CD4-positive, alpha-beta T cell (primary cell): ENCODE measurements around the gene GBGT1. TPM values are rescaled to one million over a fixed set of nuclear protein-coding genes. Genes with fewer than 3 reads are reported as not detected.

Experiments
- ATAC-seq: fragments of 200-7000 bp; cut with Tn5 transposase; one replicate; pipeline ENCODE4 v1.10.0; 2022; ENCODE audit warnings: mild to moderate bottlenecking; ENCODE audit not compliant: poor library complexity
- CTCF ChIA-PET: fragments of 350-600 bp; sonication (Branson Sonifier 250); formaldehyde crosslinking; loops from one replicate; lab custom pipeline; 2021; ENCODE audit warnings: antibody characterized with exemption, inconsistent platforms; lab: Charles Lee
- POLR2A ChIA-PET: fragments of 350-600 bp; sonication (Branson Sonifier 250); formaldehyde crosslinking; loops from one replicate; lab custom pipeline; 2021; ENCODE audit warnings: antibody characterized with exemption, inconsistent platforms; lab: Charles Lee
- DNase-seq, 14 experiments: peaks; one replicate each; pipeline ENCODE4 v3.0.0-alpha.2; 2013 to 2020; ENCODE audit warnings: mixed read lengths in 2 of 14
- H3K27ac ChIP-seq, 2 donors: one replicate each; pipeline versions ENCODE4 v1.5.1 to v1.7.0; 2013; ENCODE audit warnings: low read length in 2 of 2, low read depth in 1 of 2, mild to moderate bottlenecking in 1 of 2
- H3K27me3 ChIP-seq, 2 experiments: 1 replicate in 1 of 2; 2 replicates in 1 of 2; pipeline versions ENCODE4 v1.6.1 to v1.7.0; 2013; ENCODE audit warnings: low read length in 2 of 2, control low read depth in 1 of 2, mild to moderate bottlenecking in 1 of 2, moderate library complexity in 1 of 2; ENCODE audit not compliant: insufficient read depth in 2 of 2, control insufficient read depth in 1 of 2
- H3K36me3 ChIP-seq: one replicate; pipeline ENCODE4 v1.6.1; 2013; ENCODE audit warnings: low read length, control low read depth; ENCODE audit not compliant: insufficient read depth
- H3K4me1 ChIP-seq: one replicate; pipeline ENCODE4 v1.6.1; 2013; ENCODE audit warnings: low read length, control low read depth; ENCODE audit not compliant: insufficient read depth
- H3K4me3 ChIP-seq: one replicate; pipeline ENCODE4 v1.5.1; 2013; ENCODE audit warnings: mild to moderate bottlenecking, low read length, moderate library complexity
- H3K9me3 ChIP-seq, 2 experiments: 1 replicate in 1 of 2; 2 replicates in 1 of 2; pipeline versions ENCODE4 v1.6.1 to v1.7.0; 2013; ENCODE audit warnings: low read length in 2 of 2, mild to moderate bottlenecking in 2 of 2, control low read depth in 1 of 2, moderate library complexity in 1 of 2; ENCODE audit not compliant: control insufficient read depth in 1 of 2, insufficient read depth in 1 of 2
- H3K27ac Mint-ChIP-seq: one replicate; pipeline ENCODE4 v1.8.0; 2020; ENCODE audit warnings: mixed read lengths
- H3K27me3 Mint-ChIP-seq: one replicate; pipeline ENCODE4 v1.8.0; 2021; ENCODE audit warnings: mixed read lengths
- H3K36me3 Mint-ChIP-seq: one replicate; pipeline ENCODE4 v1.8.0; 2021; ENCODE audit warnings: low read depth, mixed read lengths
- H3K4me1 Mint-ChIP-seq: one replicate; pipeline ENCODE4 v1.8.0; 2021; ENCODE audit warnings: low read depth, mixed read lengths
- H3K4me3 Mint-ChIP-seq: one replicate; pipeline ENCODE4 v1.8.0; 2020; ENCODE audit warnings: mild to moderate bottlenecking, mixed read lengths
- H3K9me3 Mint-ChIP-seq: one replicate; pipeline ENCODE4 v1.8.0; 2020; ENCODE audit warnings: mixed read lengths
- intact Hi-C, 2 experiments: fragments of 100-400 bp; cut with DNase I in 1 of 2; cut with micrococcal nuclease in 1 of 2; formaldehyde crosslinking; loops; one replicate each; pipeline versions ENCODE4 v1.15.1 to v1.9.0; 2023 to 2025; cut with DNase I, micrococcal nuclease
- total RNA-seq, 174 experiments: library from RNA in 2 of 174; stranded (reverse) in 2 of 174; gene quantifications; one replicate each; pipeline ENCODE4 v1.2.3 and lab custom pipeline; 2021 to 2026
- TF ChIP-seq, protein P1 (sequence below): fragments of 200-600 bp; IDR thresholded peaks from one replicate; pipeline ENCODE4 v1.8.0; 2022; ENCODE audit warnings: antibody characterized with exemption, mild to moderate bottlenecking

GBGT1 gene
- total RNA-seq, 2 experiments from 2014 or later = 1.3 to 1.8 TPM

DNA sequence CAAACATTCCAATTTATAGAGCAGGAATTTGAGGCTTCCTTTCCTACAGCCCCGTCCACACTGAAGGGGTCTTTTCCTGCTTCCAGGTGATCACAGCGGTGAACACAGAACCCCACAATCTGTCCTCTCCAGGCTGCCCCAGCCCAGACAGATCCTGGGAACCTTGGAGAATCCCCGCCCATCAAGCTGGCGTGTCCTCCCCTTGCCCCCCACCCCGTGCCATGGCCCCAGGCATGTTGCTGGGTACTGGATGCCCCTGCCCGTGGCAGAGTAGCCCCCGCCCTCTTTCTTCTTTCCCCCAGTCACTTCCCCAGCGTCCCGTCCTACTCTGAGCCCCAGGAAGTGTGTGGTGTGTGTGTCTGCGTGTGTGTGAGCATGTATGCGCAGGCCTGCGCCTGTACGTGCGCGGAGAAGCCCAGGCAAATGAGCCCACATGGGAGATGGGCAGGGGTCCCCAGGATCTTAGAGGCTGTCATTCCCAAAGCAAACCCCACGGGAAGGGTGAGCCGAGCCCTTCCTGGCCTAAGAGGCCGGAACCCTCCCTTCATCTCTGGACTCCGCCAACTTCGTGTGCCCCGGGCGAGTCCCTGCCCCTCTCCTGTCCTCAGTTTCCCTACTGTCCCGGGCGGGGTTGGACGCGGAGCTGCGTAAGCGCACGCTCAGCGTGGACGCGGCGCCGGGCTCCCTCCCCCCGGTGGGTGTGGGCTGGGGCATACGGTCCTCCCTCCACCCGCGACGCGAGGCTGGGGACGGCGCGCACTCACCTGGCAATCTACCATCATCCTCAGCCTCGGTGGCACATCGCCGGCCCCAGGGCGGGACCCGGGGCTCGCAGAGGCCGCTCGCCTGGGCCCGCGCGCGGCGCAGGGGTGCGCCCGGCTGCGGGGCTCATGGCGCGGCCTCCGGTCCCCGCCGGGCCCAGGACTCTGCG, 15.2 kb downstream of the GBGT1 start:
- Mint-ChIP-seq H3K36me3 (peaks cover 13% of the 10 kb centered on the region), H3K4me3 (peak overlapping the region; percentile 91), H3K27ac (peak overlapping the region; percentile 95), H3K4me1 (peaks cover 40% of the 10 kb centered on the region), H3K27me3 (no peaks in the 10 kb centered on the region), H3K9me3 (no peaks in the 10 kb centered on the region)
- DNase-seq (peak; percentile 44 to 89 (median 64)), ATAC-seq (peak; percentile 61)
- POLR2A ChIA-PET = interaction anchor here (0.9 to 2.3 kb wide), 20 partner anchors 10 to 361 kb away, joined by 3 to 22 read pairs (median 5); partner anchors contain the start of genes GTF3C5 and RALGDS
- Histone ChIP-seq H3K27ac (peak overlapping the region; percentile 91 to 97), H3K9me3 (no peaks in the 10 kb centered on the region), H3K4me1 (peaks cover 52% of the 10 kb centered on the region), H3K27me3 (no peaks in the 10 kb centered on the region), H3K4me3 (peak overlapping the region; percentile 91), H3K36me3 (peaks cover 10% of the 10 kb centered on the region)
- TF ChIP-seq, protein P1, sequence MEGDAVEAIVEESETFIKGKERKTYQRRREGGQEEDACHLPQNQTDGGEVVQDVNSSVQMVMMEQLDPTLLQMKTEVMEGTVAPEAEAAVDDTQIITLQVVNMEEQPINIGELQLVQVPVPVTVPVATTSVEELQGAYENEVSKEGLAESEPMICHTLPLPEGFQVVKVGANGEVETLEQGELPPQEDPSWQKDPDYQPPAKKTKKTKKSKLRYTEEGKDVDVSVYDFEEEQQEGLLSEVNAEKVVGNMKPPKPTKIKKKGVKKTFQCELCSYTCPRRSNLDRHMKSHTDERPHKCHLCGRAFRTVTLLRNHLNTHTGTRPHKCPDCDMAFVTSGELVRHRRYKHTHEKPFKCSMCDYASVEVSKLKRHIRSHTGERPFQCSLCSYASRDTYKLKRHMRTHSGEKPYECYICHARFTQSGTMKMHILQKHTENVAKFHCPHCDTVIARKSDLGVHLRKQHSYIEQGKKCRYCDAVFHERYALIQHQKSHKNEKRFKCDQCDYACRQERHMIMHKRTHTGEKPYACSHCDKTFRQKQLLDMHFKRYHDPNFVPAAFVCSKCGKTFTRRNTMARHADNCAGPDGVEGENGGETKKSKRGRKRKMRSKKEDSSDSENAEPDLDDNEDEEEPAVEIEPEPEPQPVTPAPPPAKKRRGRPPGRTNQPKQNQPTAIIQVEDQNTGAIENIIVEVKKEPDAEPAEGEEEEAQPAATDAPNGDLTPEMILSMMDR = no peak
- CTCF ChIA-PET = interaction anchor here (0.6 to 4.1 kb wide), 29 partner anchors 12 to 312 kb away, joined by 3 to 39 read pairs (median 5); partner anchors contain the start of genes CACFD1, GFI1B, GTF3C5 and RALGDS
- intact Hi-C loops = loop anchor here (1.0 to 10.0 kb wide), 5 partner anchors 27 to 204 kb away; partner anchors contain the start of genes RALGDS (in 1 of the 2) and TSC1 (in 1 of the 2)

DNA sequence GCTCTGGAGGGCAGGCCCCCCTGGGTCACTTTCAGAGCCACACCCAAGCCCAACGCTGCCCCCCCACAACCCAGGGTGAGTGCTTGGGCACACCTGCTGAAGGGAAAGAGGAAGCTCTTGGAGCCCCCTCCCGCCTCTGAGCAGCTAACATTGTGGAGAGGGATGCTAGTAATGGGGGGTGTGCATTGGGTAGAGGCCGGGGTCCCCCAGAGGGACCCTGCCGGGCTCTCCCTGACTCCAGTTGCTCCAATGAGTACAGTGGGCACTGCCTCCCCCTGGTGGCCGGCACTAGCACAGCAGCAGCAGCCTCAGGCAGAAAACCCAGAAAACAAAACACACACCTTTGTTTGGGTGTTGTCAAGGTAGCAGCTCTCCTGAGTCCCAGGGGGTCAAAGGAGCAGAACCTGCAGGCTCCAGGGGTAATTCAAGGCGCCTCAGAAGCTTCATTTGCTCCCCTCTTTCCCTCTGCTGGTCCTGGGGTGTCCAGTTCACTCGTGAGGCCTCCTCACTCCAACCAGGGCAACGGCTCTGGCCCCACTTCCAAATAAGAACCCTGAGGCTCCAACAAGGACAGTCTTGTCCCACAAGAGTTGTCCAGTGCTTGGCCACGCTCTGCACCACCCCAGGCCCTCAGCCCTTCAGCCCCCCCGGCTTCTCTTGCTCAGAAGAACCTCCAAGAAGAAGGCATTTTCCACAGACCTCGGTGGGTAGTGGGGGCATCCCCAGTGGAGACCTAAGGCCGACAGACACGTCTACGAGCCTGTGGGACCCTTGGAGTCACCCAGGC, 16.1 kb downstream of the GBGT1 start:
- DNase-seq (peak; percentile 78 to 93 (median 86)), ATAC-seq (peak; percentile 37)
- Histone ChIP-seq H3K4me1 (peaks cover 61% of the 10 kb centered on the region), H3K27ac (peak overlapping the region; percentile 91 to 97), H3K36me3 (peaks cover 10% of the 10 kb centered on the region), H3K9me3 (no peaks in the 10 kb centered on the region), H3K4me3 (peak overlapping the region; percentile 91), H3K27me3 (no peaks in the 10 kb centered on the region)
- H3K9me3 Mint-ChIP-seq = no peaks in the 10 kb centered on the region
- ChIA-PET POLR2A (interaction anchor here (0.9 to 1.5 kb wide), 9 partner anchors 12 to 187 kb away, joined by 3 to 8 read pairs (median 3); partner anchors contain the start of gene GTF3C5), CTCF (interaction anchor here (0.6 to 4.1 kb wide), 24 partner anchors 11 to 313 kb away, joined by 3 to 39 read pairs (median 4); partner anchors contain the start of genes CACFD1, GFI1B, GTF3C5 and RALGDS)
- intact Hi-C loops = loop anchor here (1.0 to 10.0 kb wide), 5 partner anchors 14 to 203 kb away; partner anchors contain the start of gene TSC1 (in 1 of the 2)
- H3K36me3 Mint-ChIP-seq = peaks cover 13% of the 10 kb centered on the region
- H3K27ac Mint-ChIP-seq = peak overlapping the region; percentile 95
- H3K27me3 Mint-ChIP-seq = no peaks in the 10 kb centered on the region
- TF ChIP-seq, protein P1 = peak; percentile 98
- peak overlapping the region; percentile 91 for H3K4me3 Mint-ChIP-seq
- H3K4me1 Mint-ChIP-seq = peaks cover 49% of the 10 kb centered on the region
